GM12865 (cell line): ENCODE measurements around the gene DENND6B.

Source experiments
- DNase-seq: peaks from one replicate; pipeline ENCODE4 v3.0.0; 2010; ENCODE audit warnings: low read depth
- H3K4me3 ChIP-seq: 2 replicates; pipeline ENCODE4 v1.5.1; 2011; ENCODE audit warnings: mild to moderate bottlenecking, low read depth, low read length, control low read depth
- CTCF ChIP-seq: IDR thresholded peaks from 2 replicates; pipeline ENCODE4 v1.5.1; 2011; ENCODE audit warnings: low read length, control low read depth, low read depth, inconsistent platforms; ENCODE audit not compliant: insufficient read depth; ENCODE audit errors: missing control alignments

Gene DENND6B

GRCh38 chr22:50269573-50269969 is 57.2 kb downstream of the DENND6B start:
- DNase-seq, result no peak
- TF ChIP-seq CTCF, result no peak
- peak overlapping the region; percentile 64 for H3K4me3 ChIP-seq

- DNase-seq, result no peak
- no peak overlapping the region for H3K4me3 ChIP-seq
These were observed 58.1 kb downstream of the DENND6B start for GRCh38 chr22:50268655-50269113.

GRCh38 chr22:50267591-50268390 is 59.0 kb downstream of the DENND6B start:
- TF ChIP-seq CTCF, result peak; percentile 27
- no peak overlapping the region for H3K4me3 ChIP-seq
- DNase-seq, result peak; percentile 59

More at GRCh38 chr22:50268655-50269113, 58.1 kb downstream of the DENND6B start:
- TF ChIP-seq CTCF, result no peak

DNA sequence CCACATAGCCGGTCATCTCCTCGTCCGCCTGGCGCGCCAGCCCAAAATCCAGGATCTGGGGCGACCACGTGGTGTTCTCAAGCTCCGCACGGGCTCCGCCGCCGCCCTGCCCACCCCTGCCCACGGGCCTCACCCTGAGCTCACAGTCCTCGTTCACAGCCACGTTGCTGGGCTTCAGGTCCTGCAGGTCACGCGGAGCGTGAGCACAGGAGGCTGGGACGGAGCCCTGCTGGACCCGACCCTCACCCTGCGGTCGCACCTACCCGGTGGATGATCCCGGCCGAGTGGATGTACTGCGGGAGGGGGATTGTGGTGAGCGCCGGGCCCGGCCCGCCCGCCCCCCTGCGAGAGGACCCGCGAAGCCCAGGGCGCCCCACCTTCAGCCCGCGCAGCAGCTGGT is 59.8 kb downstream of the DENND6B start:
- DNase-seq, result no peak
- H3K4me3 ChIP-seq, result no peak overlapping the region
- no peak for TF ChIP-seq CTCF

DNA sequence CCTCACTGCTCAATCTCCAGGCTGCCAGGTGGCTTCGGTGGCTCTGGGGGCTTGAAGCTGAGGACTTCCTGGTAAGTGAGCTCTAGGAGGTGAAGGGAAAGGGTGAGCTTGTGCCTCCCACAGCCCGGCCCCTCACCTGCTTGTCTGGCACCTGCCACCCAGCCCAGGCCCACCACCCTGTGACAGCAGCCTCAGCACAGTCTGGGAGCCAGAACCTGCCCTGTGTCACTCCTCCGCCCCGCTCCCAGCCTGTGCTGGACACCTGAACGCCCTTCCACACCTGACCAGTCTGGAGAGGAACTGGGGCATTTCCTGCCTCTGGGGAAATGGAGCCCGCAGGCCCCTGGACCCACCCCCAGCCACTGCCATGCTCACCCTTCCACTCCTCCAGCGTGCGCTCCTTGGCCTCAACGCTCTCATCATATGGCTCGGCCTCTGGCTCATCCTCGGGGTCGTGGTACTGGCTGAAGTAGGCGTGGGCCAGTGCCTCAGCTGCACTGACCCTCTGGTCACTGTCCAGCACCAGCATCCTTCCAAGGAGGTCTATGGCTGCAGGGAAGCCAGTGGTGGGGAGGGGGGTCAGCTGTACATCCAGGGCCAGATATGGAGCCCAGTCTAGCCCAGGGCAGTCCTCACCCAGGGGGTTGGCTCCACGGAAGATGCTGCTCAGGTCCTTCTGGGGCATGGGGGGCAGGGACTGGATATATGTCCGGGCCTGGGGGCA is 61.7 kb downstream of the DENND6B start:
- no peak overlapping the region for H3K4me3 ChIP-seq
- no peak for DNase-seq
- no peak for TF ChIP-seq CTCF

- H3K4me3 ChIP-seq, result no peak overlapping the region
- no peak for DNase-seq
- TF ChIP-seq CTCF, result no peak
These were observed 62.6 kb downstream of the DENND6B start for GRCh38 chr22:50264104-50264745.
